ENCODE data around the gene ATP5ME.

GRCh38 chr4:675036-675882, 1.2 kb upstream of the ATP5ME start:
- TF ChIP-seq CTCF (IDR thresholded peaks at IDR 0.05; ENCODE audit: borderline replicate concordance, extremely low read depth, low read length, poor library complexity, severe bottlenecking) (no peak), EZH2 (IDR thresholded peaks at IDR 0.05; ENCODE audit: borderline replicate concordance, low read depth, low read length, severe bottlenecking) (no peak)

Measured in DND-41 (cell line).